ENCODE results near the gene SPATA6L. TPM values are rescaled to one million over a fixed set of nuclear protein-coding genes. Genes with fewer than 3 reads are reported as not detected.

The SPATA6L gene
- total and polyA plus RNA-seq, 8 donors: 4.2 to 12.5 (median 7.8) TPM

DNA sequence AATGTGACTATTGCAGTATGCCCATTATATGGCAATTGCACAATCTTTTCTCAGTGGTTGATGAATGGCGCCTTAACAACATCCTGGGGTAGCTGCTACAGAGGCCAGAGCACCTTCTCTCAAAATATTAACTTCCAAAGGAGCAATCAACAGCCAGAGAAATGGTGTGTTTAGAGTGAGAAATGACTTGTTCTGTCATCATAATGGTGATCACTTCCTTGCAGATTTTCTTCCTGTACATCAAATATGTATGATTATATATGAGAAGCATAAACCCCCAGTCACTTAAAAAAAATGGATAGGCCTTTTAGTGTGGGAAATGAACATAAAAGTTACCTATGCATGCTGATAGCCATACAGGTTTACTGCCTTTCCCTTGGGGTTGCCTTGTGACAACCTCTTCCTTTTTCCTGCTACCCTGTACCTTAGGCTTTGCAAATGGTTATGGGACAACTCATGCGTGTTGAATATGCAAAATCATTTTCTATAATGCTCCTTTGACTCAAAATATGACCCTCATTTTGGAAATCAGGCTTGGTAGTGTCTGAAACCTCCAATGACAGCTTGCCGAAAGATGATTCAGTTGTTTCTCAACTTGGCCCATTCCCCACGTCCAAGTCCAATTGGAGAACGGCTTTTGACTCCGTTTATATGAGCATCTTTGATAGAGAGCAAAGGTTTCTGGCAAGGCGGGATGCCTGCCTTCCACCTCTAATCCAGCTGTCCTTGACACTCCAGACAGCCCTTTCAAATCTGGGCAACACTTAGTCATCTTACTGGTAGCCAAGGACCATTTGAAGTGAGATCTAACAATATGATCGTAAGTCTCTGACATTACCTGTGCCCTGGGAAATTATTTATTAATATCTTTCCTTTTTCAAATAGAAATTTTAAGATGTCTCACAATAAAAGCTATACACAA, 106.8 kb downstream of the SPATA6L start:
- Histone ChIP-seq H3K9me3 (no peaks in the 10 kb centered on the region), H3K36me3 (no peaks in the 10 kb centered on the region), H3K4me1 (no peaks in the 10 kb centered on the region), H3K27ac (no peak overlapping the region), H3K27me3 (no peaks in the 10 kb centered on the region), H3K4me3 (no peak overlapping the region)
- WGBS, 2 donors: 86 to 89% methylated on average over 8 of the region's 8 CpGs
- TF ChIP-seq, protein P1, sequence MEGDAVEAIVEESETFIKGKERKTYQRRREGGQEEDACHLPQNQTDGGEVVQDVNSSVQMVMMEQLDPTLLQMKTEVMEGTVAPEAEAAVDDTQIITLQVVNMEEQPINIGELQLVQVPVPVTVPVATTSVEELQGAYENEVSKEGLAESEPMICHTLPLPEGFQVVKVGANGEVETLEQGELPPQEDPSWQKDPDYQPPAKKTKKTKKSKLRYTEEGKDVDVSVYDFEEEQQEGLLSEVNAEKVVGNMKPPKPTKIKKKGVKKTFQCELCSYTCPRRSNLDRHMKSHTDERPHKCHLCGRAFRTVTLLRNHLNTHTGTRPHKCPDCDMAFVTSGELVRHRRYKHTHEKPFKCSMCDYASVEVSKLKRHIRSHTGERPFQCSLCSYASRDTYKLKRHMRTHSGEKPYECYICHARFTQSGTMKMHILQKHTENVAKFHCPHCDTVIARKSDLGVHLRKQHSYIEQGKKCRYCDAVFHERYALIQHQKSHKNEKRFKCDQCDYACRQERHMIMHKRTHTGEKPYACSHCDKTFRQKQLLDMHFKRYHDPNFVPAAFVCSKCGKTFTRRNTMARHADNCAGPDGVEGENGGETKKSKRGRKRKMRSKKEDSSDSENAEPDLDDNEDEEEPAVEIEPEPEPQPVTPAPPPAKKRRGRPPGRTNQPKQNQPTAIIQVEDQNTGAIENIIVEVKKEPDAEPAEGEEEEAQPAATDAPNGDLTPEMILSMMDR (IDR thresholded peaks at IDR 0.05): no peak
- no peak for ATAC-seq
- DNase-seq: no peak
- intact Hi-C loops (cut with DNase I): no loop called here
- no peak for FAIRE-seq

DNA sequence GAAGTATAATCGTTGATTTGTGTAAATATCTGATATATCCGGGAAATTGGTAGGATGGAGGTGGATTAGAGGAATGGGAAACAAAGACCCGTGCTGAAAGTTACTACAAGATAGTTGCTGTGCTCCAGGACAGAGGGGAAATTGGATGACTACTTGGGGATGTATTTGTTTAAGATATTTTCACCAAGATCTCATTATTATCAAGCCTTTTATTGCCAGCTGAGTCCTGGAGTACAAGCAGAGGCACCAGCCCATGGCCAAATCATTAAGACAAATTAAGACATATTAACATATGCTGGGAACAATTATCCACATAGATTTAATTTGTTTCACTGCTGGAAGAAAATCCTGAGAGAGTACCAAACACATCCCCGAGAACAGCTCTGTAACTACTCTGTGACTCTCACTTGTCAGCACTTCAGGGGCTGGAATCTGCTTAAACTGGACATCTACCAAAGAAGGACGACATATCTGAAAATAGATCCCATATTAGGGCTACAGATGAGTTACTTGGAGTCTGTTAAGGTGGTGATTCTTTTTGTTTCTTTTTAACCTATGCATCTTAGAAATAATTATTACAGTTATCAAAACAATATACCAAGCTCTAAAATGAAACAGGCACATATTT, 107.8 kb downstream of the SPATA6L start:
- intact Hi-C loops (cut with DNase I): no loop called here
- Histone ChIP-seq H3K27ac (no peak overlapping the region), H3K4me3 (no peak overlapping the region), H3K4me1 (no peaks in the 10 kb centered on the region), H3K27me3 (no peaks in the 10 kb centered on the region), H3K36me3 (no peaks in the 10 kb centered on the region), H3K9me3 (no peaks in the 10 kb centered on the region)
- ATAC-seq: no peak
- TF ChIP-seq, protein P1 (IDR thresholded peaks at IDR 0.05): no peak
- FAIRE-seq: no peak
- DNase-seq: no peak
- WGBS, 2 donors: 79 to 86% methylated on average over 5 of the region's 5 CpGs

DNA sequence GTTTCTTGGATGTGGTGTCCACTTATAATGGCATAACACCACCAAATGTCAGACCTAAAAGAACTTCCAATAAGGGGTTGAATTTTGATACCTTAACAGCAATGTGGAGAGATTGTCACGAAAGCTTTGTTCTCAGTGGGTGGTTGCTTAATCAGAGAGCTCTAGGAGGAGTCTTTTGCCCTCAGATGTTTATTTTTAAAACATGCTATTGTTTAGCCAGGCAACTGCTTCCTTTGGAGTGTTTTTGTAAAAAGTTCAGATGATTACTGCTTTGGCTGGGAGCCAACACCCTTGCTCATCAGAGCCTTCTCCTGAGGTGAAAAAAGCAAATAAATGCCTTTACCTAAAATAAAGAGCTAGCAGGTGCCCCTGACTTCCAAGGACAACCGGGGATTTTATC, 111.0 kb downstream of the SPATA6L start:
- intact Hi-C loops (cut with DNase I): no loop called here
- Histone ChIP-seq H3K27me3 (no peaks in the 10 kb centered on the region), H3K27ac (no peak overlapping the region), H3K4me1 (no peaks in the 10 kb centered on the region), H3K9me3 (no peaks in the 10 kb centered on the region), H3K36me3 (no peaks in the 10 kb centered on the region), H3K4me3 (no peak overlapping the region)
- no peak for FAIRE-seq
- ATAC-seq: no peak
- DNase-seq: no peak
- 59 to 62% methylated on average over 2 of the region's 2 CpGs for WGBS, 2 donors
- TF ChIP-seq, protein P1 (IDR thresholded peaks at IDR 0.05): no peak

DNA sequence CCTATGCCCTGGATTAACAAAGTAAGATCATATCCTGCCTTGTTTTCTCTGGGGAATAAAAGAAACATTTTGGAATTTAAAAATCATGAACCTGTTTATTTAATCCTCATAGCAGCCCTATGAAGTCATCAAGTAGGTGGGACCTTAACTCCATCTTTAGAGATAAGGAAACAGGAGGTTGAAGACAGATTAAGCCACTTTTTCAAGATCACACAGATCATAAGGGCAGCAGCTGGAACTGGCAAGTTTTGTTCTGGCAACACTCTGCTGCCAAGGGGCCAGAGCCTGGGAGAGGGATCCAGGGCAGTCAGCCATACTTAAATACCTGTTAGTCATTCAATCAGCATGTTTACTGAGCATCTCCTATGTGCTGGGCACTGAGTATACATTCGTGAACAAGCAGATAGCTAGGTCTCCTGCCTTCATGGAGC, 112.3 kb downstream of the SPATA6L start:
- peak in 2 of 4 donors; percentile 24 to 51 for ATAC-seq
- TF ChIP-seq, protein P1 (IDR thresholded peaks at IDR 0.05): no peak
- Histone ChIP-seq H3K36me3 (no peaks in the 10 kb centered on the region), H3K4me1 (no peaks in the 10 kb centered on the region), H3K27ac (no peak overlapping the region), H3K27me3 (no peaks in the 10 kb centered on the region), H3K9me3 (no peaks in the 10 kb centered on the region), H3K4me3 (no peak overlapping the region)
- DNase-seq: no peak
- no peak for FAIRE-seq
- 56 to 82% methylated on average over 1 of the region's 1 CpG for WGBS, 2 donors
- intact Hi-C loops (cut with DNase I): no loop called here
